ENCODE data around the gene THAP8.

The THAP8 gene

DNA sequence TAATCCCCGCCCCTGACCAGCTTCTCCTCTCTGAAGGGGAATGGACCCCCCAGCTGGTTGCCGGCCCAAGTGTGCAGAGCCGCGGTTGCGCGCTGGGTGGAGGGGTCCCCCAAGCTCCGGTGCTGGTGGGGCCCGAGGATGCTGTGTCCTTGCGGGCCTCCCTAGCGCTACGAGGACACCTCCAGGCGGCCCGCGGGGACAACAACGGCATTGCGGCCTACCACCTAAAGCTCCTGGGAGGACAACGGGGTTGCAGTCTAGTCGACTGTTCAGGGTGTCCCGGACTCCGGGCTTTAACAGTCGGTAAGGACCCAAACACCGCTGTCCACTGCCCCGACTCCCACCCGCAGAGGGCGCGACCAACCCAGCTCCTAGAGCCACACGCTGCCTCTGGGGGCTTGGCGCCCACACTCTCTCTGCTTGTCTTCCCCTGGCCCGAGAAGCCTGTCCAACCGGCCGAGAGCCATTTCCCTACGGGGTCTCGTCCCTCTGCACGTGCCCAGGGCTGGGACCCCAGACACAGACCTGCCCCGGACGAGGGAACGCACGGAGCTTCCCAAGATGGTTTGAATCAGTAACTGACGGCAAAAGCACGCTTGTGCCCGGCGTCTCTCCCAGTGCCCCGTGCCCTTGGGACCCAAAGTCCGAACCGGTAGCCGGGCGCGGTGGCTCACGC lies 60.0 kb downstream of the THAP8 start:
- DNase-seq (ENCODE audit: low spot score): no peak

DNA sequence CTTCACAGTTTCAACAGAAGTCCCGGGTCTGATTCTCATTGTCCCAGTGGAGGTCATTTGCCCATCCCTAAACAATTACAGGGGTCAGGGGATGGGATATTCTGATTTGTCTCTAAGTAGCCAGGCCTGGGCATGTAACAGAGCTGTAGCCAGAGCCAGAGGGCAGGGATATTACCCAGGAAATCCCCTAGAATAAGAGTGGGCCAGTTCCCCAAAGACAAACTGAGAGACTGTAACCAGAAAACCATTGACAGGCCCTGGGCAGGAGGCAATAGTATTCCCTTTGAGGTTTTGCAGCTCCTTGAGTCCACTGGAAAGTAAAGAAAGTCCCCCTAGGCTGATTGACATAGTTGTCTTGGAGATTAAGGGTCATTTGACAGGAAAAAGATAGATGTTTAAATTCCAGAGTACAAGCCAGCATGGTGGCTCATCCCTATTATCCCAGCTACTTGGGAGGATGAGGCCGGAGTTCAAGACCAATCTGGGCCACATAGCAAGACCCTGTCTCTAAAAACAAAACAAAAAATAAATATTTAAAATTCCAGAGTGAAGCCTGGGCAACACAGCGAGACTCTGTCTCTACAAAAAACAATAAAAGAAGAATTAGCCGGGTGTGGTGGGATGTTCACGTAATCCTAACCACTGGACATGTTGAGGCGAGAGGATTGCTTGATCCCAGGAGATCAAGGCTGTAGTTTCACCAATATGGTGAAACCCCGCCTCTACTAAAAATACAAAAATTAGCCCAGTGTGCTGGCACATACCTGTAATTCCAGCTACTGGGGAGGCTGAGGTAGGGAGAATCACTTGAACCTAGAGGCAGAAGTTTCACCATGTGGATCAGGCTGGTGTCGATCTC lies 60.9 kb downstream of the THAP8 start:
- no peak for DNase-seq (ENCODE audit: low spot score)

DNA sequence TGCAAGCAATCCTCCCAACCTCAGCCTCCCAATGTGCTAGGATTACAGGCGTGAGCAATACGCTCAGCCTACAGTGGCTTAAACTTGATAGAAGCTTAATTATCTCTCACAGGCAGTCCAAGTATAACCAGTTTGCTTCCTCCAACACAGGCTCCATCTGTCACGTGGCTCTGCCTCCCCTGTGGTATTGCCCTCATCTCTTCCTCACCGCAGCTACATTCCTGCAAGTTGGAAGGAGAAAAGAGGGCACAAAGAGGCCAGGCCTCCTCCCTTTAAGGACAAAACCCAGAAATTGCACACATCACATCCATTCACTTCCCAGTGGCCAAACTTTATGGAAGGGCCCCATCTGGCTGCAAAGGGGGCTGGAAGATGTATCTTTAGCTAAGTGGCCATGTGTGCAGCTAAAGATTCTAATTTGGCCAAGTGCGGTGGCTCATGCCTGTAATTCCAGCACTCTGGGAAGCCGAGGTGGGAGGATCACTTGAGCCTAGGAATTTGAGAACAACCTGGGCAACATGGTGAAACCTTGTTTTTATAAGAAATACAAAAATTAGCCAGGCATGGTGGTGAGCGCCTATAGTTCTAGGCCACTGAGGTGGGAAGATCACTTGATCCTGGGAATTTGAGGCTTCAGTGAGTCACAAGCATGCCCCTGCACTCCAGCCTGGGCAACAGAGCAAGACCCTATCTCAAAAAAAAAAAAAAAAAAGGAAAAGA lies 62.2 kb downstream of the THAP8 start:
- no peak for DNase-seq (ENCODE audit: low spot score)

DNA sequence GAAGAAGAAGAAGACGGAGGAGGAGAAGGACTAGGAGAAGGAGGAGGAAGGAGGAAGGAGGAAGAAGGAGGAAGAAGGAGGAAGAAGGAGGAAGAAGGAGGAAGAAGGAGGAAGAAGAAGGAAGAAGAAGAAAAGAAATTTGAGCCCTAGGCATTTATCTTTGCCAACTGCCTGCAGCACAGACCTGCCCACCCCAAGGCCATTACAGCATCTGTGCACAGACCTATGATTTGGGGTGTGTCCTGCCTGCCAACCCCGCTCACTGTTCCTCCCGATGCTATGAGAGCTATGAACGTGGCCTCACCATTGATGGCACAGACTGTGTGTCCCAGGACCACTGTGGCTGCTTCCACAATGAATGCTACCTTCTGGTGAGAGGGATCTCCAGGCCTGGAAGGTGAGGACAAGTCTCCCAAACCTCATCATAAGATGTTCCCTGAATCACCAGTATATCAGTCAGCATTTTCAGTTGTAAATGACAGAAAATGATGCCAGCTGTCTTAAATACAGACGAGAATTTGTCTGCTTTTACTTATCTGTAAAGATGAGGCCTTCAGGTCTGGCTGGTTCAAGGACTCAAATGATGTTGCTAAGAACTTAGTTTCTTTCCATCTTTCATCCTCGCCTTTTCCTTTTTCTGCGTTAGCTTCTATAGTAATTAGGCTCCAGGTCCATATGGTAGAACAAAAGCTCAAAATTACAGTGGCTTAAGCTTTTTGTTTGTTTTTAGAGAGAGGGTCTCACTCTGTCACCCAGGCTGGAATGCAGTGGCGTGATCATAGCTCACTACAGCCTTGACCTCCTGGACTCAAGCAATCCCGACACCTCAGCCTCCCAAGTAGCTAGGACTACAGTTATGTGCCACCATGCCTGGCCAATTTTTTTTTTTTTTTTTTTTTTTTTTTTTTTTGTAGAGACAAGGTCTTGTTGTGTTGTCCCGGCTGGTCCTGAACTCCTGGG lies 63.0 kb downstream of the THAP8 start:
- no peak for DNase-seq (ENCODE audit: low spot score)

DNA sequence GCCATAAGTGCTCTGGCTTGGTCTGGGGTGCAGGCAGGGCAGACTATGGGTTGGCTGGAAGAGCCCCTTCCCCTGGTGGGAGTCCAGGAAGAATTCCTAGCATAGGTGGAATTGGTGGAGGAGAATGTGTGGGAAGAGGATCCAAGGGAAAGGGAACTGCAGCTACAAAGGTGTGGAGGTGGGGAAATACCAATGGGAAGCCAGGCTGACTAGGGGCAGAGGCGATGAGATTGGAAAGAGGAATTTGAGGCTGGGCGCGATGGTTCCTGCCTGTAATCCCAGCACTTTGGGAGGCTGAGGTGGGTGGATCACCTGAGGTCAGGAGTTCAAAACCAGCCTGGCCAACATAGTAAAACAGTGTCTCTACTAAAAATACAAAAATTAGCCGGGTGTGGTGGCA lies 63.9 kb downstream of the THAP8 start:
- no peak for DNase-seq (ENCODE audit: low spot score)

DNA sequence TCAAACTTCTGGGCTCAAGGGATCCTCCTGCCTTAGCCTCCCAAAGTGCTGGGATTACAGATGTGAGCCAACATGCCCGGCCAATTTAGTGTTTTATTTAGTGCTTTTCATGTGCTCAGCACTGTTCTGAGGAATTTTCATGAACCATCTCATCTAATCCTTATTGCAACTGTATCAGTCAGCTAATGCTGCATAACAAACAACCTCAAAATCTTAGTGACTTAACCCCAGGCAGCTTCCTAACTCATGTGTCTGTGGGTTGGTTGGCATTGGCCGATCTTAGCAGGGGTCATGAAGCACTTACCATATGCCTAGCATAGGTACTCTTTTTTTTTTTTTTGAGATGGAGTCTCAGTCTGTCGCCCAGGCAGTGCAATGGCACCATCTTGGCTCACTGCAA lies 65.3 kb downstream of the THAP8 start:
- DNase-seq (ENCODE audit: low spot score): no peak

DNA sequence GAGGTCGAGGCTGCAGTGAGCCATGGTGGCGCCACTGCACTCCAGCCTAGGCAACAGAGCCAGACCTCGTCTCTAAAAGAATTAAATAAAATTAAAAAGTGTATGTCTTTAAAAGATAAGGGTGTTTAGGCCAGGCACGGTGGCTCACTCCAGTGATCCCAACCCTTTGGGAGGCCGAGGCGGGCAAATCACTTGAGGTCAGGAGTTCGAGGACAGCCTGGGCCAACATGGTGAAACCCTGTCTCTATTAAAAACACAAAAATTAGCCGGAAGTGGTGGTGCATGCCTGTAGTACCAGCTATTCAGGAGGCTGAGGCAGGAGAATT lies 66.6 kb downstream of the THAP8 start:
- no peak for DNase-seq (ENCODE audit: low spot score)

DNA sequence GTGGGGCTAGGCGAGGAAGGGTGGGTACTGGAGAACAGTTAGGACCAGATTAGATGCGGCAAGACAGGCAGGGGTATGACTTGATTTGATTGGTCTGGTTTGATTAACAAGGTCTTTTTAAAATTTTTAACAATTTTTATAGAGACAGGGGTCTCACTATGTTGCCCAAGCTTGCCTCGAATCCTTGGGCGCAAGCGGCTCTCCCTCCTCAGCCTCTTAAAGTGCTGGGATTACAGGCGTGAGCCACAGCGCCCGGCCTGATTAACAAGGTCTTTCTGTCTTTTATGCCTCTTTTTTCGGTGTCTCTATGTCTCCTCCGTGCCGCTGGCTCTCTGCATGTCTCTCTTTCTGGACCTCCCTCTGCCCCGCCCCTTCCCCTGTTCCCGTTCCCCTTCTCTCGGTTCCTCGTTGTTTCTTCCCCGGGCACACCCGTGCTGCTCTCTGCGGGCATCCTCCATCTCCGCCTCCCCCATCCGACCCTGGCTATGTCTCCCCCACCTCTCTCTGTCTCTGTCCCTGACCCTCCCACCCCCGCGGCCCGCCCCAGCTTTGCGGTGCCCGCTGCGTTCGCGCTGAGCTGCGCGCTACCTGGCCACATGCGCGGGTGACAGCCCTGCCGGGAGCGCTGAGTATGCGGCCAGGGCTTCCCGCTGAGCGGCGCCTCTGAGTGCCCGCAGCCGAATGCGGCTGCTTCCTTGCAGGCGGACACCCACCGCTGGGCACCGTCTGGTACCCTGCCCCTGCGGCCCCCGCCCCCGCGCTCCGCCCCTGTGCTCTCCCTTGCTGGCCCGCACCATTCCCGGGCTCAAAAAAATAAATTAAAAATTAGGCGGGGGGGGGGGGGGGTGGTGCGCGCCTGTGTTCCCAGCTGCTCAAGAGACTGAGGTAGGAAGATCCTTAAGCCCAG lies 67.2 kb downstream of the THAP8 start:
- DNase-seq (ENCODE audit: low spot score): no peak

DNA sequence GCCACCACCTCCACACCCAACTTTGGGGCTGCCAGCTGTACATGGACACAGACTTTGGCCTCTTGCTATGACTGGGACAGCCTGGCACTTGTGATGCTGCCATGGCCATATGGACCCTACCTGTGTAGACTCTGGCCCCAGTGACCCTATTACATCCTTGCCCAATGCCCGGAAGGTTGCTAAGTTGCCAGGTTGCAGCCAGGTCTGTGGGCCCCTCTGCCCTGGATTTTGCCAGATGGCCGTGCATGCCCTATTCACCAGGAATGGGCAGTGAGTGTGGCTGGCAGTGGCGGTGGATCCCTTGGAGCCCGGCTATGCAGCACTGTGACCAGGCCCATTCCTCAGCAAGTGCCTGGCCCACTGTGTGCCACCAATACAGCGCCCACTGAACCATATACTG lies 68.0 kb downstream of the THAP8 start:
- DNase-seq (ENCODE audit: low spot score): no peak
